ENCODE measurements around the gene RNF168.
"Not testable (repeated sequence)": the region's sequence is repeated elsewhere in the genome, so short reads cannot be mapped to it uniquely, and the experiment has no call there.

- TF ChIP-seq, protein P1, sequence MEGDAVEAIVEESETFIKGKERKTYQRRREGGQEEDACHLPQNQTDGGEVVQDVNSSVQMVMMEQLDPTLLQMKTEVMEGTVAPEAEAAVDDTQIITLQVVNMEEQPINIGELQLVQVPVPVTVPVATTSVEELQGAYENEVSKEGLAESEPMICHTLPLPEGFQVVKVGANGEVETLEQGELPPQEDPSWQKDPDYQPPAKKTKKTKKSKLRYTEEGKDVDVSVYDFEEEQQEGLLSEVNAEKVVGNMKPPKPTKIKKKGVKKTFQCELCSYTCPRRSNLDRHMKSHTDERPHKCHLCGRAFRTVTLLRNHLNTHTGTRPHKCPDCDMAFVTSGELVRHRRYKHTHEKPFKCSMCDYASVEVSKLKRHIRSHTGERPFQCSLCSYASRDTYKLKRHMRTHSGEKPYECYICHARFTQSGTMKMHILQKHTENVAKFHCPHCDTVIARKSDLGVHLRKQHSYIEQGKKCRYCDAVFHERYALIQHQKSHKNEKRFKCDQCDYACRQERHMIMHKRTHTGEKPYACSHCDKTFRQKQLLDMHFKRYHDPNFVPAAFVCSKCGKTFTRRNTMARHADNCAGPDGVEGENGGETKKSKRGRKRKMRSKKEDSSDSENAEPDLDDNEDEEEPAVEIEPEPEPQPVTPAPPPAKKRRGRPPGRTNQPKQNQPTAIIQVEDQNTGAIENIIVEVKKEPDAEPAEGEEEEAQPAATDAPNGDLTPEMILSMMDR (IDR thresholded peaks at IDR 0.05): not testable (repeated sequence)
- TF ChIP-seq SP1 (CRISPR knock-in tag; conservative IDR thresholded peaks at IDR 0.05); IRF1 (CRISPR knock-in tag; IDR thresholded peaks at IDR 0.05); NR2C2 (CRISPR knock-in tag; IDR thresholded peaks at IDR 0.05): not testable (repeated sequence)
- TF ChIP-seq, protein P2, sequence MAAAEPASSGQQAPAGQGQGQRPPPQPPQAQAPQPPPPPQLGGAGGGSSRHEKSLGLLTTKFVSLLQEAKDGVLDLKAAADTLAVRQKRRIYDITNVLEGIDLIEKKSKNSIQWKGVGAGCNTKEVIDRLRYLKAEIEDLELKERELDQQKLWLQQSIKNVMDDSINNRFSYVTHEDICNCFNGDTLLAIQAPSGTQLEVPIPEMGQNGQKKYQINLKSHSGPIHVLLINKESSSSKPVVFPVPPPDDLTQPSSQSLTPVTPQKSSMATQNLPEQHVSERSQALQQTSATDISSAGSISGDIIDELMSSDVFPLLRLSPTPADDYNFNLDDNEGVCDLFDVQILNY (CRISPR knock-in tag; IDR thresholded peaks at IDR 0.05): not testable (repeated sequence)
Measured at GRCh38 chr3:196462680-196463477, 40.7 kb downstream of the RNF168 start.
